Measurements from ENCODE around the gene SLC25A41. TPM values are rescaled to one million over a fixed set of nuclear protein-coding genes. Genes with fewer than 3 reads are reported as not detected.
"Not testable (repeated sequence)": the region's sequence is repeated elsewhere in the genome, so short reads cannot be mapped to it uniquely, and the experiment has no call there.

The SLC25A41 gene
- total RNA-seq, 1 donor from 2014 or later = 0.49 TPM

DNA sequence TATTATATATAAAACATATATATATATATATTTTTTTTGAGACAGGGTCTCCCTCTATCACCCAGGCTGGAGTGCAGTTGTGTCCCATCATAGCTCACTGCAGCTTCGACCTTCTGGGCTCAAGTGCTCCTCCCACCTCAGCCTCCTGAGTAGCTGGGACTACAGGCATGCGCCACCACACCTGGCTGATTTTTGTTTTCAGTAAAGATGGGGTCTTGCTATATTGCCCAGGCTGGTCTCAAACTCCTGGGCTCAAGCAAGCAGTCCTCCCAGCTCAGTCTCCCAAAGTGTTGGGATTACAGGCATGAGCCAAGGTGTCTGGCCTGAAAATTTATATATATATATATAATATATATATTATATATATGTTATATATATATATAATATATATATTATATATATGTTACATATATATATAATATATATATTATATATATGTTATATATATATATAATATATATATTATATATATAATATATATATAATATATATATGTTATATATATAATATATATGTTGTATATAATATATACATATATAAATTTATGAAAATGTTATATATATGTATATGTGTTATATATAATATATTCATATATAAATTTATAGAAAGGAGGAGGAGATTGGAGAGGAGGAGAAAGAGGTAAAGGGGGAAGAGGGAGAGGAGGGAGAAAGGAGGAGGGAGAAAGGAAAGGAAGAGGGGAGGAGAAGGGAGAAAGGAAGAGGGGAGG, 4.7 kb downstream of the SLC25A41 start:
- not testable (repeated sequence) for DNase-seq

DNA sequence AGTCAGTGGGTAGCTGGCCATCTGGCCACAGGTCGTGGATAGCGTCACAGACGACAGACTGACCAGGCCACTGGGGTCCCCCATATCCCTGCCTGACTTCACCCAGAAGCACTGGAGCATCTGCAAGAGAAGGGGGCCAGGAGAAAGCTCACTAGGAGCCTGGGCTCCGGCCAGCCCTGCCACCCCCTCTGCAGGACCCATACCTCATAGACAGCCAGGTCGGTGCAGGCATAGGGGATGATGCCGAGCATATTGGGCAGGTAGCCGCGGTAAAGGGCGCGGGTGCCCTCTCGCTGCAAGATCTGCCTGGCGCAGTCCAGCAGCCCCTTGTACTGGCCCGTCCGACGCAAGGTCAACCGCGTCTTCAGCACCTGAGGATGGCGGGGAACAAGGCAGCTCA, 6.4 kb downstream of the SLC25A41 start:
- DNase-seq = no peak

DNA sequence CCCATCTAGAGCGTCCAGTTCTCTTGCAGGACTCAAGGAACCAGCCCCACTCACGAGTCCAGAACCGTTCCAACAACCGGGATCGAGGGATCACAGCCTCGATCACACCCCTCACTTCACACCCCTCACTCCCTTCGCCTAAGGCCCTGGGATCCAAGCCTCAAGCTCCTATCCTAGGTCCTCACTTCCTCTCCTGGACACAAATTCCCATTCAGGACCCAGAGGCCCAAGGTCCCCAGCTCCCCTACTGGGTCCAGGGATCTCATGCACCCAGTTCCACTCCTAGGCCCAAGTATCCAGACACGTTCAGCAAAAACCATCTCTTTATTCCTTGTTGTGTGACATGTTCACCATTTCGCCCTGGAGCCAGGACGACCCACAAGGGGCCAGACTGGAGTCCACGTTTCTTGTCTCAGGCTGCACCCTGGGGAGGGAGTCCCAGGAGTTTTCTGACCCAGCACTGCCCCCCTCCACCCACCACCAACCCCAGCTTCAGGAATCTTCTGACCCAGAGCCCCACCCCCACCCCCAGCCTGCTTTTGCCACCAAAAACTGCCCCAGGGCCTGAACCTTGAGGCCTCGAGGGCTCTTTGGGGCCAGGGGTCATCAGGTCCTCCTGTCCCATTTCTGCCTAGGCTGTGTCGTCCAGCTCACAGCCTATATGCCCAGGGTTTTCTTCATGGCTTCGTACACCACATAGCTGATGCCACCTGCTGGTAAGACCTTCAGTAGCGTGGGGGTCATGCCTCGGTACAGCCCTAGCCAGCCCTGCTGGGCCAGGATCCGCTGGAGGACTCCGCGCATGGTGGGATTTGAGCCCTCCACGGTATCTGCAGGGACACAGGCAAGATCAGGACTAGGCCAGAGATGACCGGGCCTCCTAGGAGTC, 7.6 kb downstream of the SLC25A41 start:
- no peak for DNase-seq

DNA sequence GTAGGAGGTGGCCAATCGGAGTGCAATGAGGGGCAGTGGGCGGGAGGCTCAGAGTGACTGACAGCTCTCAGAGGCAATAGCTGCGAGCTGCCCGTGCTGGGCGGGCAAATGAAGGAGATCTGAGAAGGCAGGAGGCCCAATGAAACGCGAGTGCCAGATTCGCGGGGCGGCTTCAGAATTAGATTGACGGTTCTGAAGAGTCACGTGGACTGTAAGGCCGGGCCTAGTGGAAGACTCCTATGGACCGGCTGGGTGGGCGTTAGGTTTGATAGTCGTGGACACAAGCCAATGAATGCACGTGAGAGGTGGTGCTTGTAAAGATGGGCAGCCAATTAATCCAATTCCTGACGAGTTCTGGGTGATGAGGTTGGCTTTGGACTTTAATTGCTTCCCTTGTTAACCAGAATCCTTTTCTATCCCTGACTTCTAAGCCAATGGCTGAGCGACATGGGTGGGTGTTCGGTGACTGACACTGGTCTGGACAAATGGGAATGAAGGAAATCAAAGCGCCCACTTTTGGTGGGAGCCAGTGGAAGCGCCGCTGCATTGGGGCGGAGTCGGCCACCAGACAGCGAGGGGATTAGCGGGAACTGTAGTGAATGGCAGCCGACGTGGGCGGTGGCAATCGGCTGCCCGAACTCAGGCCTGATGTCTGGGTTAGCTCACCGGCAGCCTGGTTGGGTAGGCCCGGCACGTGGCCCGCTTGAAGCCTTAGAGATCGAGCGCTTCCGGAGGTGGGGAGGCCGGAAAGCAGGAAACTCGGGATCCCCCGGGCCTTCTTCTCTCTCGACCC, 8.4 kb downstream of the SLC25A41 start:
- peak; percentile 100 for DNase-seq

DNA sequence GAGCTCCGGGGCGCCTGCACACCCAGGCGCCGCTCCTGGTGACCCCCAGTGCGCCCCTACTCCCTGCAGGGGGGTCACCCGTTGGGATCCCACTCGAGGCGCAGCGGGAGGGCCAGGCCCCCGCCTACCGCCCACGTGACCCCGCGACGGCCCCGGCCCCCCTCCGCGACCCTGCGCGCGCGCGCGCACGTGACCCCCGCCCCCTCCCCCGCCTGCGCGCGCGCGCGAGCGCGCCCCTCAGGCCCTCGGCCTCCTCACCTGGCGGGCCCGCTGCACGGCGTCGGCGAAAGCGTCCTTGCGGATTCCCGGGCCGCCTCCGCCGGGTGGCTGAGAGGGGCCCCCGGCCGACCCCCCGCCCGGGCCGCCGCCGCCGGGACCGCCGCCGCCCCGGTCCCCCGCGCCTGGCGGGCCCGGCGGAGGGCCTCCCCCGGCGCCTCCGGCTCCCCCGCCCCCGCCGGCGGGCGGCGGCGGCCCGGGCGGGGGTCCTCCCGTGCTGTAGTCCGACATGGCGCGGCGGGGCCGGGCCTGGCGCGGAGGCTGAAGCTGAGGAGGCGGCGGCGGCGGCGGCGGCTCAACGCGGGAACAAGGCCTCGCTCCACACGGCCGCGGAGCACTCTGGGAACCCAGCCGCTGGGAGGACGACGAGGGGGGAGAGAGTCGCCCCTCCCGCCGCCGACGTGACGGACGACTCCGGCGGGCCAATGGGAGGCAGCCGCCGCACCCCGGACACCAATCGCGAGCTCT, 9.2 kb downstream of the SLC25A41 start, which contains the start of gene KHSRP:
KHSRP (minus strand) TSS at position 617 of the 744 bp plus-strand sequence; CDS start at position 507, 110 bp downstream.
- no peak for DNase-seq

DNA sequence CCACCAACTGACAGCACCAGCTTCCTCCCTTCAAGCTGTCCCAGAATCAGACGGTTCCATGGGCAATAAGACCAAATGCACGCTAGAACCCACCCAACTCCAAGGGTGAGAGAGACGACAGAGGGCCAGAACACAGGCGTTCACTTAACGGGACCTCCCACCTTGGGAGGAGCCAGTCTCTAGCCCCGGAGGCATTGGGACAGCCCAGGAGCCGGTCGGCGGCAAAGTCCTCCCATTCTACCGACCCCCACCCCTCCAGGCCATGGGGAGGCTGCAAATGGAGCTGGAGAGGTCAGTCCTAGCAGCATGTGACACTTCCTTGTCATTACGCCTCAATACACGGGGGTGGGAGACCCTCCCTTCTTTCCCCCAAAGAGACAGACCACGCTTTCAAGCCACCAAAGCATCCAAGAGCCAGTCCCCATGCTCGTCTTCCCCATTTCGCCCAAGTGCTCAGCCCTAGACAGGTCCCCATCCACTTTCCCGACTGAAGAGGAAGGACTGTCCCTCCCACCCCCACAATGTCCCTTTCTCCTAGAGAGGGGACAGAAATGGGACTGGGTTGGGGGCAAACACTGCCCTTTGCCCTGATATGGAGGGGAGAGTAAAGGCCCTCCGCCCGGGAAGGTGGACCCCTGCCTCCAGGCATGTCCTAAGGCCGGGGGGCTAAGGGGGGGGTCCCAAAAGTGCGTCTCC, 9.9 kb downstream of the SLC25A41 start:
- no peak for DNase-seq

DNA sequence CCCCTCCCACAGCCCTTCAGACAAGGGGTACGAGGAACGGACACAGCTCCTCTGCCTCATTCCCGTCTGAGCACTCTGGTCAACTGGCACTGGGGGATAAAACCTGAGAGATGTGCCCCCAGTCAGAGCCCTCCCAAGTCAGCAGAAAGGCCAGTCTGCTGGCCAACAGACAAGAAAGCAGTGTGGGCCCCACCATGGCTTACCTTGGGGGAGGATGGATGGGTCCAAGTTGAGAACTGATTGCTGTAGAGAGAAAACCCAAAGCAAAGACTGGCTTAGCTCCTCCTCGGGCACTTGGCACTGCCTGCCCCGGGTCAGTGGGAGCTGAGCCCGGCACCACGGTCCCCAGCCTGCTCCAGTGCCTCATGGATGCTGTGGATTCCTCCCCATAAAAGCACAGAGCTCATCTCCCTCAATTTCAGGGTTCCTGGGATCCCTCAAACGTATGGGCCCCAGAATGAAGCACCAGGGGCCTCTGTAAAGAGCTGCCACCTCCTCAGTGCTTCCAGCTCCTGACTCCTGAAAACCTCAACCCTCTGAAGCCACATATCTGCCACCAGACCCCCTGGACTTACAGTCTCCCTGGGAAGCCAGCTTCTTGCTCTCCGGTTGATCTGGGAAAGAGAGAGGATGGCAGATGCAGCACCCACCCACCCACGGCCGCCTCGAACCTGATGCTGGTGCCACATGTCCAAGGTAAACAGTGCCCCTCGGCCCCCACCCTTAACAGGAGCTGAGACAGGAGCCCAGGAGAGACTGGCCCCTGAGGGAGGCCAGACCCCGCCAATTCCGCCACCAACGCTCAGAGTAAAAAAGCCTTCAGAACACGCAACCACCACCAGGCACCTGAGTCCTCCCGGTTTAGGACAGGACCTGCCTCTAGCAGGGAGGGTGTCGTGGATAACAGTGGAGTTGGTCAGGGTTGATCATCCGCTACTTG, 12.2 kb downstream of the SLC25A41 start:
- no peak for DNase-seq

DNA sequence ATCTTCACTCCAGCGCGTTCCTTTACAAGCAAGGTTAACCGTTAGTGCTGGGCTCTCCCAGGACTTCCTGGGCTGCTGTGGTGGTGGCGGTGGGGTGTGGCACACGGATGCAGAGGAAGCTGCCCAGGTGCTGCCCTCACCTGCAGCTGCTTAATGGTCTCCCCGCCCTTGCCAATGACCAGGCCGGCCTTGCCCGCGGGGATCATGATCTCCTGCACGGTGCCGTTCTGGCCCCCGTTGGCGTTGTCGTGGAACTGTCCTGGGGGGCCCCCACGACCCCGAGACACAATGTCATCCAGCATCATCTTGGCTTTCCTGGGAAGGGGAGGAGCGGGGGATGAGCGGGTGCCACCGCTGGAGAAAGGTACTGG, 15.0 kb downstream of the SLC25A41 start:
- no peak for DNase-seq

DNA sequence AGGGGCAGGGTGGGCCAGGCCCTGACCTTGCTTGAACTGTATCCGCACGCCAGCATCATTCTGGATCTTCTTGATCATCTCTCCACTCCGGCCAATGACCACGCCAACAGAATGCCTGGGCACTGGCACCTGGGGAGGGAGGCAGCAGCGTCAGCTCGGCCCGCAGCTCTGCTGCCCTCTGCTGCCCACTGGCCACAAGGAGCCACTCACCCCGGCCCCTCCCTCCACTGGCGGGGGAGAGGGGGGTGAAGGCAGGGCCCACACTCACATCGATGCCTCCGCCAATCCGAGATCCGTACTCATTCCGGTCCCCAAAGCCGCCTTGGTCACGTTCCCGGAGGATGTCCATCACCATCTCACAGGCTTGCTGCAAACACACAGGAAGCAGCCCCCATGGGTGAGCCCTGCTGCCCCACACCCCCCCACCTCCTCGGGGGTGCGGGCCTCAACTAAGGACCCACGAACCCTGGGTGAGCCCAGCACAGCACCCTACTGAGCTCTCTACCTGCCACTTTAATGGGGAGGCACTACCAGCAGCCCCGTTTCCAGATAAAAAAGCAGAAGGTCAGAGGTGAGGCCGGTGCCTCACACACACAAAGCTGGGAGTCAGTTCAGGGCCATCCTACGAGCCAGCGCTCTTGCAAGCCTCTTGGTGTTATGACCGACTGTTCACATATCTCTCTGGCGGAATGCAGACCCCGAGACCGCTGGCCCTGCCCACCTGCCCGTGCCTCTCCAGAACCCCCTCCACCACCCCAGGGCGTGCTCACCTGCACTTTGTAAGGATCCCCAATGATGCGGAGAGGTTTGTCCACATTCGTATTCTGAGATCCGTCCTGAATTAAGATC, 15.6 kb downstream of the SLC25A41 start:
- DNase-seq = no peak

DNA sequence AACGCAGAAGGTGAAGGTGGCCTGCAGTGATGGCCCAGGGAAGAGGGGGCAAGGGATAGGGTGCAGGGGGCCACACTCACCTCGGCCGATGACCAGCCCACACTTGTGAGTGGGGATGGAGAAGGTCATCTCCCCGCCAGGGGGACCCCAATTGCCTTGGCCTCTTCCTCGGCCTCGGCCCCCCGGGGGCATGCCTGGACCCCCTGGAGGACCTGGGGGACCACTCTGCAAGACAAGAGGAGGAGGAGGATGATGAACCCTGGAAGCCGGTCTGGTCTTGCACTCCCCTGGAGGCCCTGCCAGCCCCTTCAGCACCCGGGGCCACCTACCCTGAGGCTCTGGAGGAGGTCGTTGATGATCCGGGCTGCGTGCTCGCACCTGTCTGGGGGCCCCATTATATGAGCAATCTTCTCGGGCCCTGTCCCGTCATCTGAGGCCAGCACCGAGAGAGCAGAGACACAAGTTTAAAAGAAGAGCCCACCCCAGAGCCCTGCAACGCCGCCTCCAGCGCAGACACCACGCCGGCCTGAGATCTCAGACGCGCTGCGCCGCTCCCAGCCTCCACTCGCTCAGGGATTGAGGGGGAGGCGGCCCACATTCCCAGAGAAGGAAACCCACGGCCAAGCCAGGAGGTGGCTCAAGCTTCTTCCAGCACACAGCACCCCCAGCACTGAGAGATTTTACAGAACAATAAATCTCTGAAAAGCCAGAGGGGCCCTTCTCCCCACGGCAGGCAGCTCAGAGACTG, 16.7 kb downstream of the SLC25A41 start:
- DNase-seq = no peak

DNA sequence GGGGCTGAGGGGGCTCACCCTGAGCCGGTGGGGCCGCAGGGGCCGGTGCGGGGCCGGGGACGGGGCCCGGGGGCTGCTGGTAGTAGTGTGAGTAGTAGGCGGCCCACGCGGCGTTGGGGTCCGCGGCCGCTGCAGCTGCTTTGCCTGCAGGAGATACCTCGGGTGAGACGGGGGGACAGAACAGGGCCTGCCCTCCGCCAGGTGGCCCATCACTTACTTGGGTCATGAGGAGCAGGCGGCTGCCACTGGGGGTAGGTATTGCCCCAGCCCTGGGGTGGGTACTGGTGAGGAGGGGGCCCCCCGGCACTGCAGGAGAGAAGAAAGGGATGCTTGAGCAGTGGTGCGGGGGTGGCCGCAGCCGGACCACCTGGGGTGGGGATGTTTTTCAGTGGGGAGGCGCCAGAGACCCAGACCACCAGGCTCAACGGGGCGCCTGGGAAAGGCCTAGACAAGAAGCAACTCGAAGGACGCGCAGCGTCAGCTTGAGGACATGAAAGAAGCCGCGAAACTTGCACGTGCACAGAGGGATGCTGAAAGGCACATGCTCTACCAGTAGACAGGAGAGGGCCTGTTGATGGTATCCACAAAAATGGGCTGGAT, 17.9 kb downstream of the SLC25A41 start:
- DNase-seq = no peak

DNA sequence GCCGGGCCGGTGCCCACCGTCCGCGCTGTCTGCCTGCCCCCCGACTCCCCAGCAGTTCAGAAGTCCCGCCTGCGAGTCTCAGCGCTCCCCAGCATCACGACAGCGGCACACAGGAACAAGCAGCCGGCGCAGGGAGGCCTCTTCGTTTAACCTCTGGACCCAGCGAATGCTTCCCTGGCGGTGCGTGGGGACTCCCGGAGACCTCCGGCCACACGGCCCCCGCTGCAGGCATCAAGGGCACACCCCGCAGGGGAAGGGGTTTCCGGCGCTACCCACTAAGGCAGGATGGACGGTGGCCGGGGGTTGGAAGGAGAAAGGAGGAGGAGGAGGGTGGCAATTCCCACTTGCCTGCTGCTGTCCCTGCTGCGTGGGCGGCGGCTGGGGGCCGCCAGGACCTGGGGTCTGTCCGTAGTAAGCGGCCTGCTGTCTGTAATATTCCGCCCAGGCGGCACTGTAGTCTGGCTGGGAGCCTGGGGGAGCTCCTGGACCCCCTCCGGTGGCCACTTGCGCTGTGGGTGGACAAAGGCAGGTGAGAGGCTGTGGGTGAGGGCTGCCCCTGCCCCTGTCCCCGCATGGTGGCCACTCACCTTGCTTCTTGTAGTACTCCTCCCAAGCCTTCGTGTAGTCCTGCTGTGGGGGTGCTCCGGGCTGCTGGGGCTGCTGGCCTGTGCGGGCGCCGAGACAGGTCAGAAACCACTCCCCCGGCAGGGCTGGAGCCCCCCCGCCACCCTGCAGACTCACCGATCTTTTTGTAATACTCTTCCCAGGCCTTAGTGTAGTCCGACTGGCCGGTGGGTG, 18.6 kb downstream of the SLC25A41 start:
- no peak for DNase-seq

DNA sequence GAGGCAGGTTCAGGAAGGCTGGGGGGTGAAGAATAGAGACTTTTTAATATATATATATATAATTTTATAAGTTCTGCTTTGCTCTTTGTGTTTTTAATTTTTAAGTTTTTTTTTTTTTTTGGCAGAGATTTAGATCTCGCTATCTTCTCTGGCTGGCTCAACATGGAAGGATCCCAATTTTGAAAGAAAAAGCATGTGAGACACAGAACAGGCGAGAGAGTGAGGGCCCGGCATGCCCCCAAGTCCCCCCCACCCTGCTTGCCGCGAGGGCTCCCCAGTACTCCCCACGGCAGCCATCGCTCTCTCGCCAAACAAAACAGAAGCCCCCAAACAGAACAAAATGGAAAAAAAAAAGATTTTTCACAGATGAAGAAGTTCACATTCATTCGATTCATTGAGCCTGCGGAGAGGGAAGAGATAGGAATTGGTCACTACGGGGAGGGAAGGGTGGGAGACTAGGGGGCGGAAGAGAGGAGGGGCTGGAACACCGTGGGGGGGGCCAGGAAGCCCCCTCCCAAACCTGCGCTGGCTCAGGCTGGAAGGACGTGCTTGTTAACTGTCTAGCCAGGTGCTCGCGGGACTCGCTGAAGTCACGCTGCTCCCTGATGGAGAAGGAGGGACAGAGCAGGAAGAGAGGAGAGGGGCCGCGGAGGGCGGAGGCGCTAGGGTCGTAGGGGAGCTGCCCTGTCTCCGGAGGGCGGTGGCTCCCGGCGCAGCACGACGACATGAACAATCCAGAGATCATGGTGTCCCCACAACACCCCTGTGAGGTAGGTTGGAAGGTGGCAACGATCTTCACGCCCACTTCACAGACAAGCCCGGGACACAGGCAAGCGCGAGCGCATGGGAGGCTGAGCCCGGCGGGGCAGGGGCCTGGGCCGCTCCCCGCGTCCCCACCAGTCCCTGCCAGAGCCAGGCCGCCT, 19.6 kb downstream of the SLC25A41 start:
- DNase-seq = no peak

DNA sequence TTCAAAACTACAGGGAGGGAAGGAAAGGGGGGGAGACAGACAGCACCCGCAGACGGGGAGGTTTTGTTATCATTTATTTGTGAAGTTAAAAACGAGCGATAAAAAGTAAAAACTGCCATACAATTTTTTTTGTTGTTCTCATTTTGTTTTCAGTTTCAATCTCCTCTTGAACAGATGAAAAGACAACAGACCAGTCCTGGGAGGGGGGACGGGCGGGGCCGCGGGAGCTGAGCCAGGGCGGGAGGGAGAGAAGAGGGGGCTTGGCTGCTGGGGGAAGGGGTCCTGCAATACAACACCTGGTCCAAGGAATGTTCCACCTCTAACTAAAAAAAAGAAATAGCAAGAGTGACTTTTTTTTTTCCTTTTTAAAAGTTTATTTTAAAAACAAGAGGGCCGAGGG, 20.3 kb downstream of the SLC25A41 start:
- no peak for DNase-seq

DNA sequence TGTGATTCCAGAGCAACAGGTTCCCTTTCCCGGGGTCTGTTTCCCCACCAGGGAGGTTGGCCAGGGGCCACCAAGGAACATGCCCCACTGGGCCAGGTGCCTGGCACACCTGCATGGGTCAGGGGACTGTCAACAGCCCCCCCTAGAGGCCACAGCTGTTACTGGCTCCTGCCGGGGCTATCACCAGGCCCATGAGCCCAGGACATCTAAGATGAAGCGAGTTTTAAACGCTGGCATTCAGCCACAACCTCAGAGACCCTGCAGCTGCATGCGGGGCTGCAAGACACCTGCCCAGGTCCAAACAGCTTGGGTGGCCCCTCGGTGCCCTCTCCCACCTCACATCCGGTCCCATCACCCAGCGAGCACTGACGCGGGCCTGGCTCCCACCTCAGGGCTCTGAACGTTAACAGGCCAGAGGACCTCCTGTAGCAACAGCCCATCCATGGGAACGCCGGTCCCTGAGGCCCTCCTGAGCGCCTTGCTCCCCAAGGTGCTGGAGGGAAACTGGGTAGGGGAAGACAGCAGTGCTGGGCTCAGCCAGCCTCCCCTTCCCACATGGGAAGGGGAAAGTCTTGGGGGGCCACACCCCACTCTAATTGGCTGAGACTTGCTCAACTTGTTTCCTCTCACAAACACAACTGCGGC, 21.0 kb downstream of the SLC25A41 start:
- no peak for DNase-seq
